GM10266 (cell line): ENCODE data around the gene EHBP1.

Source experiments
- DNase-seq: peaks from one replicate; pipeline ENCODE4 v3.0.0; 2012; ENCODE audit errors: extremely low spot score
- TF ChIP-seq, protein P1 (sequence below): IDR thresholded peaks from 2 replicates; pipeline ENCODE4 v1.5.1; 2012; ENCODE audit warnings: mild to moderate bottlenecking, low read depth; ENCODE audit not compliant: control insufficient read depth, insufficient read depth; ENCODE audit errors: missing control alignments

EHBP1 gene

GRCh38 chr2:62994206-62994605 lies 288.7 kb downstream of the EHBP1 start:
- no peak for DNase-seq
- TF ChIP-seq, protein P1, sequence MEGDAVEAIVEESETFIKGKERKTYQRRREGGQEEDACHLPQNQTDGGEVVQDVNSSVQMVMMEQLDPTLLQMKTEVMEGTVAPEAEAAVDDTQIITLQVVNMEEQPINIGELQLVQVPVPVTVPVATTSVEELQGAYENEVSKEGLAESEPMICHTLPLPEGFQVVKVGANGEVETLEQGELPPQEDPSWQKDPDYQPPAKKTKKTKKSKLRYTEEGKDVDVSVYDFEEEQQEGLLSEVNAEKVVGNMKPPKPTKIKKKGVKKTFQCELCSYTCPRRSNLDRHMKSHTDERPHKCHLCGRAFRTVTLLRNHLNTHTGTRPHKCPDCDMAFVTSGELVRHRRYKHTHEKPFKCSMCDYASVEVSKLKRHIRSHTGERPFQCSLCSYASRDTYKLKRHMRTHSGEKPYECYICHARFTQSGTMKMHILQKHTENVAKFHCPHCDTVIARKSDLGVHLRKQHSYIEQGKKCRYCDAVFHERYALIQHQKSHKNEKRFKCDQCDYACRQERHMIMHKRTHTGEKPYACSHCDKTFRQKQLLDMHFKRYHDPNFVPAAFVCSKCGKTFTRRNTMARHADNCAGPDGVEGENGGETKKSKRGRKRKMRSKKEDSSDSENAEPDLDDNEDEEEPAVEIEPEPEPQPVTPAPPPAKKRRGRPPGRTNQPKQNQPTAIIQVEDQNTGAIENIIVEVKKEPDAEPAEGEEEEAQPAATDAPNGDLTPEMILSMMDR: no peak

- TF ChIP-seq, protein P1: no peak
- DNase-seq: no peak
Observed at GRCh38 chr2:62996534-62997186, 291.1 kb downstream of the EHBP1 start.

DNA sequence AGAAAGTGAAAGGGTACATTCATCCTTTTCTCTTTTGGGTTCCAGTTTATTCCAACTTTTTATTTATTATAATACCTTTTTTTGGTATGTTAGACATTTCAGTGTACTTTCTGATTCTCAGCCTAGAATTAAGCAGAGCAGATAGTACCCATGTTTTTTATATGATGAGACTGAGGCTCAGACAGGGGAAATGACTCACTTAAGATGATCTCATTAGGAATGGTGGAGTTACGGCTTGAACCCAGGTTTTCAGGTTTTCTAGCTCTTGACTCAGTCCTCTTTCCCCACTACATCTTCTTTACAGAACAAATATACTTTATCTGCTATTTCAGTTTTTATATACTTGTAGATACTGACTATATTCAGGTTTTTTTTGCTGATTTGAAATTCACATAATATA lies 293.4 kb downstream of the EHBP1 start:
- no peak for DNase-seq
- TF ChIP-seq, protein P1: no peak

- TF ChIP-seq, protein P1: no peak
- DNase-seq: no peak
Observed at GRCh38 chr2:62999905-63000304, 294.4 kb downstream of the EHBP1 start.

DNA sequence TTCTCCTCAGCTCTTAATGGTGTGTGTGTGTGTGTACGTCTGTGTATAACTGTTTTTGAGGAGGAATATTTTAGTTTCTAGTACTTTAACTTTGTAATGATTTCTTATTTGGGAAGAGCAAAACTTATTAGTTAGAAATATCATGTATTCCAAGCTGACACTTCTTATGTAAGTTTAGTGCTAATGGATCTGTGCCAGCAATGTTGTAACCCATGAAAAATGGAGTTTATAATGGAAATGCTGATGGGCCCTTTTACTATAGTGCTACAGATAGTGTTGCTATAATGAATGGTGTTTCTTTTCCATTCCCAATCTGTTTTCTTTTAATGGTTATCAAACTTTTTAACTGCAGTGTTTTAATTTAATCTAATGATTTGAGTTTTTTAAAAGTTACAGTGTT lies 295.3 kb downstream of the EHBP1 start:
- DNase-seq: no peak

GRCh38 chr2:63001576-63001975 lies 296.1 kb downstream of the EHBP1 start:
- TF ChIP-seq, protein P1: no peak
- no peak for DNase-seq

More for the DNA sequence above, 295.3 kb downstream of the EHBP1 start:
- TF ChIP-seq, protein P1: no peak

- TF ChIP-seq, protein P1: no peak
- no peak for DNase-seq
Observed at GRCh38 chr2:63003351-63003750, 297.8 kb downstream of the EHBP1 start.
